GM06990 (cell line): ENCODE results near the gene NUMA1.

Source experiments
- DNase-seq: peaks from one replicate; pipeline ENCODE4 v3.0.0-alpha.2; 2011; ENCODE audit not compliant: insufficient read length; ENCODE audit errors: extremely low read depth
- H3K27me3 ChIP-seq: replicated peaks from 2 replicates; pipeline ENCODE4 v1.6.0; 2011; ENCODE audit warnings: low read length; ENCODE audit not compliant: control insufficient read depth, insufficient read depth
- H3K36me3 ChIP-seq: 2 replicates; pipeline ENCODE4 v1.5.1; 2011; ENCODE audit warnings: low read length; ENCODE audit not compliant: control insufficient read depth, insufficient read depth
- H3K4me3 ChIP-seq: replicated peaks from 2 replicates; pipeline ENCODE4 v1.5.1; 2011; ENCODE audit warnings: low read depth, mild to moderate bottlenecking, control low read depth, low read length
- CTCF ChIP-seq: IDR thresholded peaks from 2 replicates; pipeline ENCODE4 v1.5.1; 2011; ENCODE audit warnings: low read length, control low read depth, mild to moderate bottlenecking, inconsistent platforms; ENCODE audit not compliant: insufficient read depth, poor library complexity, severe bottlenecking

The NUMA1 gene

GRCh38 chr11:72102946-72103753, 22.8 kb upstream of the NUMA1 start, which contains the start of gene LAMTOR1:
Gene LAMTOR1, minus strand, starts transcription at chr11:72103297. Its CDS starts 73 bp downstream, at chr11:72103224.
- H3K36me3 ChIP-seq: peaks cover 15% of the 10 kb centered on the region
- peak; percentile 14 for TF ChIP-seq CTCF
- DNase-seq: peak; percentile 97
- H3K27me3 ChIP-seq: no peaks in the 10 kb centered on the region
- peak within 1 kb of the TSS; percentile 81 for H3K4me3 ChIP-seq

GRCh38 chr11:72102631-72102945, 22.2 kb upstream of the NUMA1 start:
- Histone ChIP-seq H3K36me3 (peaks cover 19% of the 10 kb centered on the region), H3K4me3 (peak overlapping the region; percentile 81), H3K27me3 (no peaks in the 10 kb centered on the region)
- no peak for DNase-seq
- no peak for TF ChIP-seq CTCF

- peaks cover 21% of the 10 kb centered on the region for H3K36me3 ChIP-seq
- H3K27me3 ChIP-seq: no peaks in the 10 kb centered on the region
- H3K4me3 ChIP-seq: peak overlapping the region; percentile 81
- DNase-seq: no peak
- TF ChIP-seq CTCF: no peak
Measured at GRCh38 chr11:72102162-72102561, 21.8 kb upstream of the NUMA1 start.

- no peaks in the 10 kb centered on the region for H3K27me3 ChIP-seq
- no peak overlapping the region for H3K4me3 ChIP-seq
- DNase-seq: no peak
- peaks cover 21% of the 10 kb centered on the region for H3K36me3 ChIP-seq
- no peak for TF ChIP-seq CTCF
Measured at GRCh38 chr11:72100462-72100861, 20.1 kb upstream of the NUMA1 start.

GRCh38 chr11:72100009-72100408, 19.7 kb upstream of the NUMA1 start:
- no peak for TF ChIP-seq CTCF
- no peak for DNase-seq
- Histone ChIP-seq H3K36me3 (peaks cover 23% of the 10 kb centered on the region), H3K4me3 (no peak overlapping the region), H3K27me3 (no peaks in the 10 kb centered on the region)
